Activated naive CD8-positive, alpha-beta T cell treated with anti-CD3 and anti-CD28 coated beads for 36 hours (primary cell): Measurements from ENCODE around the gene CNTNAP5. TPM values are rescaled to one million over a fixed set of nuclear protein-coding genes. Genes with fewer than 3 reads are reported as not detected.

Source experiments
- DNase-seq: peaks from one replicate; pipeline ENCODE4 v3.0.0; 2021
- H3K27ac Mint-ChIP-seq: one replicate; pipeline ENCODE4 v1.8.0; 2022; ENCODE audit warnings: mild to moderate bottlenecking, moderate library complexity, mixed read lengths
- H3K27me3 Mint-ChIP-seq: one replicate; pipeline ENCODE4 v1.8.0; 2022; ENCODE audit warnings: mild to moderate bottlenecking, mixed read lengths
- H3K36me3 Mint-ChIP-seq: one replicate; pipeline ENCODE4 v1.8.0; 2021; ENCODE audit warnings: mild to moderate bottlenecking, mixed read lengths
- H3K4me1 Mint-ChIP-seq: one replicate; pipeline ENCODE4 v1.8.0; 2021; ENCODE audit warnings: mixed read lengths
- H3K4me3 Mint-ChIP-seq: one replicate; pipeline ENCODE4 v1.8.0; 2022; ENCODE audit warnings: mild to moderate bottlenecking, moderate library complexity, mixed read lengths
- H3K9me3 Mint-ChIP-seq: one replicate; pipeline ENCODE4 v1.8.0; 2022; ENCODE audit warnings: mixed read lengths
- total RNA-seq, 2 experiments: library from RNA; stranded (reverse); gene quantifications; one replicate each; pipeline ENCODE4 v1.2.3, GENCODE V29; 2021

Gene CNTNAP5
- total RNA-seq, 2 experiments from 2014 or later: not detected

DNA sequence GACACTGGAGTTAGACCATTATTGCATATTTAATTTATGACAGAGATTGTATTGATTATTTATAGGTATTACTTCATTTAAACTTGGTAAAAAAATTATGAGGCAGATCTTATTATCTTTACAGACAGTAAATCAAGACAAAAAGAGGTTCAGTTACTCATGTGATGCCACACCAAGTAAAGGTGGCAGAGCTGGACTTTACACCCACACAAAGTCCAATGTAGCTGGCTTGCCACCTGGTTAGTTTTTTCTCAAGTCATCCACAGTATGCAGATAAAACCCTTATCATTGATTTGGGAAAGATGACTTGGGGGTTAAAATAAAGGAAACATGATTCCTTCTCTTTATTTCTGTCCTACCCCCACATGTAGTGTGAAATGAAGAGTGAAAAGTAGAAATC, 137.2 kb downstream of the CNTNAP5 start:
- no peaks in the 10 kb centered on the region for H3K36me3 Mint-ChIP-seq
- H3K27ac Mint-ChIP-seq: no peak overlapping the region
- DNase-seq: no peak
- H3K4me3 Mint-ChIP-seq: no peak overlapping the region
- no peaks in the 10 kb centered on the region for H3K27me3 Mint-ChIP-seq
- no peaks in the 10 kb centered on the region for H3K4me1 Mint-ChIP-seq
- H3K9me3 Mint-ChIP-seq: peaks cover 3% of the 10 kb centered on the region

DNA sequence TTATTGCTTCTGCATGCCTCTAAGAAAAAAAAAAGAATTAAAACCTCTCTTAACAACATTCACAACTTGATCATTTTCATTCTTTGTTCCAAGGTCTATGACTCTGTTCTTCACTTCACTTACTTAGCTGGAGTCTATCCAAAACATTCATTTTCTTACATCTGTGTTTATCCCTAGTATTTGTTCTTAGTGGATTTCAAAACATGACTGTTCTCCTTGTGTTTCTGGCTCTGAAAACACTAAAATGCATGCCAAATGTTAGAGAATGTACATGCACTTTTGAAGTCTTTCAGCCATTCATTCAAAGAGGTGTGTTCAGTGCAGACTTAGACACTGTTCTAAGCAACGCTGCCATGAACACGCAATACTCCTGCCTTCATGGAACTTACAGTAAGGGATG, 138.8 kb downstream of the CNTNAP5 start:
- Mint-ChIP-seq H3K27ac (no peak overlapping the region), H3K36me3 (no peaks in the 10 kb centered on the region), H3K27me3 (no peaks in the 10 kb centered on the region), H3K9me3 (peaks cover 3% of the 10 kb centered on the region), H3K4me1 (no peaks in the 10 kb centered on the region), H3K4me3 (no peak overlapping the region)
- DNase-seq: no peak

DNA sequence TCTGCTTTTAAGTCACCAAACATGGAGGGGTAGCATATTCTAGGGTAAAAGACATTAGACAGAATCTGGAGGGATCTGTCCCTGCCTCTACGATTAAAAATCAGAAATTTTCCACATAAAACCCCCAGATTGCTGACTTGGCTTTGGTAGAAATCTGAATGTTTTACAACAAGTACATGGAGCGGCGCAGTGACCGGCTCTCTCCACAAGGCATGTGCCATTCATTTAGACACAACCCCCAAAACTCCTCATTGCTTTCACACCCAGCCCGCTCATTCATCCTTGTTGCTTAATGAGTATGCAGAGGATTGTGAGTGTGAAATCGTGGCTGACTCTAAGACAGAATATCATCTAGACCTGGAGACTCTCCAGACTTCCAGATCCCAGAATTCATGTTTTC, 140.6 kb downstream of the CNTNAP5 start:
- Mint-ChIP-seq H3K27me3 (no peaks in the 10 kb centered on the region), H3K4me3 (no peak overlapping the region), H3K9me3 (peaks cover 2% of the 10 kb centered on the region)

DNA sequence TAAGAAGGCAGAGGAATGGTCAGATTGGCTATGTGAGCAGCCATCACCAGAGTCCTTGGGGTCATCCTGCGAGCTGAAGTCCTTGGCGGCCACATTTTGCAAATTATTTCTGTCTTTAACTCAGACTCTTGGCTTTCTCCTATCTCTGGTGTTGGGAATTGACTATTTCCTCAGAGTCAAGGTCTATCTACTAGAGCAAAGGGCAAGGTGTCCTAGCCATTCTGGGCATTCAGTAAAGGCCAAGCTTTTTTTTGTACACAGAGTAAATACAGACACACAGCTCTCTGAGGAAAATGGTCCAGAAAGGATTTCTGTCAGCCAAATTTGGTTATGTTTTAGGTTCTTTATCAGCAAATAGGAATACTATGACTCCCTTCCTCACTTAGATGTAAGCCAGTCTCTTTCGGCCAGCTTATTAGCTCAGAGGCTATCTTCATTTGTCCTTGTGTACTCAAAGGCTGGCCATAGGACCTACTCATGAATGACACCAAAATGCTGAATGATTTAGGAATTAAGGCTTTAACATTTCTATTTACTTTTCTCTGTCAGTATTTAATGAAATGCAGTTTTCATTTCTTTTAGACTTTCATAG, 146.5 kb downstream of the CNTNAP5 start:
- Mint-ChIP-seq H3K4me1 (no peaks in the 10 kb centered on the region), H3K36me3 (no peaks in the 10 kb centered on the region), H3K9me3 (peaks cover 3% of the 10 kb centered on the region), H3K27ac (no peak overlapping the region), H3K4me3 (no peak overlapping the region), H3K27me3 (no peaks in the 10 kb centered on the region)
- no peak for DNase-seq

More for the DNA sequence above, 140.6 kb downstream of the CNTNAP5 start:
- DNase-seq: no peak
- H3K27ac Mint-ChIP-seq: no peak overlapping the region
- H3K36me3 Mint-ChIP-seq: no peaks in the 10 kb centered on the region
- no peaks in the 10 kb centered on the region for H3K4me1 Mint-ChIP-seq

DNA sequence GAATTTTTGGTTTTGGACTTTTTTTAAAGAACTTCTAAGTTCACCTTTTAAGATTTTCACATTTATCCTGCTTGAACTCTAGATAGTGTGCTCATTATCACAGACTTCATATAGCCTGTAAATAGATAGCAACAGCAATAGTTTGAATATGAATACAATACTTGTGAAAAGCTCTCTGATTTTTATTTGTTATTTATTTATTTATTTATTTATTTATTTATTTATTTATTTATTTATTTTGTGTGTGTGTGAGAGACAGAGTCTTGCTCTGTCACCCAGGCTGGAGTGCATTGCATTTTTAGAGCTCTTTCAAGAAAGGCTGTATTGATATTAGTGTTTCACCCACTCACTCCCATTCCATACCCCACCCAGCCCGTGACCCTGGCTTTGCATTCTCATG, 153.6 kb downstream of the CNTNAP5 start:
- Mint-ChIP-seq H3K27ac (no peak overlapping the region), H3K4me1 (no peaks in the 10 kb centered on the region), H3K27me3 (no peaks in the 10 kb centered on the region), H3K9me3 (peaks cover 1% of the 10 kb centered on the region), H3K4me3 (no peak overlapping the region), H3K36me3 (no peaks in the 10 kb centered on the region)
- DNase-seq: no peak

DNA sequence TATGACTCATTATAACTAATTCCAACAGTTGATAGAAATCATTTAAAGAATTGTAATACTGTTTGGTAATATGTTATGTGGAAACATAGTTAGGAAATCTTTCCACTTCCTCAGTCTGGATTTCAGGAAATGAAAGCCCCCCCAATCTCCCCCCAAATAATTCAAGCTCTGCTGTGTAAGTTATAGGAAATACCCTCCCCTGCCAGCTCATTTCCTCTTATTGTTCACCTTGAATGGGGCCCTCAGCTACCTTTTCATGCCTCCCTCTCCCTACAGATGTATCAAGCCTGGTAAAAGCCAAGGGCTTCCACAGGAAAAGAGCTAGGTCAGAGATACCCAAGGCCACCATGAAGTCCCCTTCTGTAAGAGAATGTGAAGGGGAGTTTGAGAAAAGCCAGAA, 155.5 kb downstream of the CNTNAP5 start:
- Mint-ChIP-seq H3K27ac (no peak overlapping the region), H3K27me3 (no peaks in the 10 kb centered on the region), H3K36me3 (no peaks in the 10 kb centered on the region), H3K4me3 (no peak overlapping the region), H3K4me1 (no peaks in the 10 kb centered on the region), H3K9me3 (no peaks in the 10 kb centered on the region)
- no peak for DNase-seq

DNA sequence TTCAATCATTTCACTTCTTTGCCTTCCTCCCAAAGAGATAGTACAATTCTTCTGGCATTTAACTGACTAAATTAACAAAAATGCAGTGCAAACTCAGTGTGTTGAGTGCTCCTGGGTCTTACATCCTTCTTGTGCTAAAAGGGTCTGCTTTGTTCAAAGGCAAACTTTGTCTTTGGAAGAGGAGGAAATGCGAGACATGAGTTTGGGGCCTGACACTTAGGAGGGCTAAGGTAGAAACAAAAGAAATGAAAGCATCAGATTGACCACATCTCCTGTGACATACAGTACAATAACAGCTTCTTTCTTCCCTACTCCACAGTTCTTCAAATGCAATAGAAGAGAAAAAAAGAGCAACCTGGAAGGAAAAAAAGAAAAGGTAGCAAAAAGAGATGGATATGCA, 161.7 kb downstream of the CNTNAP5 start:
- H3K4me1 Mint-ChIP-seq: no peaks in the 10 kb centered on the region
- H3K9me3 Mint-ChIP-seq: no peaks in the 10 kb centered on the region
- no peak for DNase-seq
- no peaks in the 10 kb centered on the region for H3K36me3 Mint-ChIP-seq
- H3K27me3 Mint-ChIP-seq: no peaks in the 10 kb centered on the region
- no peak overlapping the region for H3K4me3 Mint-ChIP-seq
- H3K27ac Mint-ChIP-seq: no peak overlapping the region

DNA sequence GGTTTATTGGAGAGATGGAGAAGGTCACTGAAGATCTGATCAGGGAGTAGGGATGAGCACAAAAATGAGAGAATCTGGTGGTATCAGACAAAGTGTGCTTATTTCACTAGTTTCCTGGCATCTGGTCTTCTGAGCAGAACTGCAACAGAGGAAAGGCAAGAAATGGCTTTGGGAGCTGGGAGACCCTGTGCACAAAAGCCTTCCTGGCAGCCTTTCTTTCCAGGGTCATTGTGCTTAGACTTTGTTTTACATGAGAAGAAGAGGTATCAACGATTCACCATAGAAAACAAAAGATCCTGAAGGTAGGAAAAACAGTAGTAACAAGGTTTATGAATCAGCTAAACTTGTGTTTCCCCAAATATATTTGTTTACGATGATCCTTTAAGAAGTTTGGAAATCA, 162.9 kb downstream of the CNTNAP5 start:
- Mint-ChIP-seq H3K4me1 (no peaks in the 10 kb centered on the region), H3K36me3 (no peaks in the 10 kb centered on the region)

DNA sequence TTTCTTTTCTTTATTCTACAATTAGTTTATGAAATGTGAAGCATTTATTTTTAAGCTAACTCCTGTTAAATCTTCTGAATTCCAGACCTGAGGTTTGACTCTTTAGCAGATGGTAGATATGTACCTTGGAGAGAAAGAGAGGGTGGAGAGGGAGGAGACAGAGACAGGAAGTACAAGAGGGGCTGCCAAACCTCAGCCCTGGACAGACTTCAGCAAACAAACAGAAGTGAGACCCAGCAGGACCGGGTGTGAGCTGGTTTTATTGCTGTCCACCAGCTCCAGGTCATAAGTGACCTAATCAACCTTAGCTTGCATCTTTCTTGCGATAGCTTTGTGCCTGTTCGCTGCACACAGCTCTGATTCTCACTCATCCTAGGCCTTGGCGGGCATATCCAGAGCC, 168.6 kb downstream of the CNTNAP5 start:
- H3K4me1 Mint-ChIP-seq: no peaks in the 10 kb centered on the region
- DNase-seq: no peak
- H3K27ac Mint-ChIP-seq: no peak overlapping the region
- H3K27me3 Mint-ChIP-seq: no peaks in the 10 kb centered on the region
- H3K36me3 Mint-ChIP-seq: no peaks in the 10 kb centered on the region
- H3K4me3 Mint-ChIP-seq: no peak overlapping the region
- no peaks in the 10 kb centered on the region for H3K9me3 Mint-ChIP-seq

More for the DNA sequence above, 162.9 kb downstream of the CNTNAP5 start:
- no peaks in the 10 kb centered on the region for H3K27me3 Mint-ChIP-seq
- no peak for DNase-seq
- H3K27ac Mint-ChIP-seq: no peak overlapping the region
- H3K9me3 Mint-ChIP-seq: no peaks in the 10 kb centered on the region
- no peak overlapping the region for H3K4me3 Mint-ChIP-seq

DNA sequence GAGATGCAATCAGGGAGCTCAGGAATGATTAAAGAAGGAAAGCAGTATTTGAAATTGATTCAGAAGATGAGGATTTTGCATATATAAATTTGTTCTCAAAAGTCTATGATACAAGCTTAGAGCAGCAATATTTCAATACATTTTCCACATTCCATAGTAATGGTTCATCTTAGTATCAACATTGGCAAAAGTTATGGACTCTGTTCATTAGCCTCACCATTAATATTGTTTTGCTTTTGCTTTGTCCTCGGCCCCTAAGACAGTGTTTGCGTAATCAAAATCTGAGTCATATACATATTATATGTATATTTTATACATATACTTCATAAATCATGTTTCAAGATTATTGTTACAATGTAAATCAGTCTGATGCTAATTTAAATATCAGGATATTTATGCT, 176.6 kb downstream of the CNTNAP5 start:
- DNase-seq: no peak
- no peak overlapping the region for H3K27ac Mint-ChIP-seq

DNA sequence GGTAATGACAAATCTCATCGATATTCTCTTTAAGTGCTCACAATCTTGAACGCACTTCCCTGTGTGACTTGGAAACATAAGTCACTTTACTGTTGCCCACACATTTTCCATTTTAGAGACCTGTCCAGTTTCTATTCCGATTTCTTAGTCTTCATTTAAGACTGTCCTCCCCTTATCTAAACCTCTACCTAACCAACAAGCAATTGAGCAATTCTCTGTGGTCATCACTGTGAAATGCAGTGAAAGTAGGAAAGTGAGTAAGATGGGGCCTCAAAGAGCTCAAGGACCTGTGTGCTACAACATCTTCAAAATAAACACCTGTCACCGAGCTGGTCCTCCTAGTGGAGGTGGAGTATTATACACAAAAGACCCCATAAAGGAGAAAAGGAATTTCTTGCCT, 184.4 kb downstream of the CNTNAP5 start:
- Mint-ChIP-seq H3K36me3 (no peaks in the 10 kb centered on the region), H3K27ac (no peak overlapping the region), H3K27me3 (no peaks in the 10 kb centered on the region), H3K9me3 (peaks cover 2% of the 10 kb centered on the region), H3K4me3 (no peak overlapping the region), H3K4me1 (no peaks in the 10 kb centered on the region)
- no peak for DNase-seq

More for the DNA sequence above, 176.6 kb downstream of the CNTNAP5 start:
- Mint-ChIP-seq H3K27me3 (no peaks in the 10 kb centered on the region), H3K9me3 (peaks cover 6% of the 10 kb centered on the region), H3K36me3 (no peaks in the 10 kb centered on the region), H3K4me3 (no peak overlapping the region), H3K4me1 (no peaks in the 10 kb centered on the region)

DNA sequence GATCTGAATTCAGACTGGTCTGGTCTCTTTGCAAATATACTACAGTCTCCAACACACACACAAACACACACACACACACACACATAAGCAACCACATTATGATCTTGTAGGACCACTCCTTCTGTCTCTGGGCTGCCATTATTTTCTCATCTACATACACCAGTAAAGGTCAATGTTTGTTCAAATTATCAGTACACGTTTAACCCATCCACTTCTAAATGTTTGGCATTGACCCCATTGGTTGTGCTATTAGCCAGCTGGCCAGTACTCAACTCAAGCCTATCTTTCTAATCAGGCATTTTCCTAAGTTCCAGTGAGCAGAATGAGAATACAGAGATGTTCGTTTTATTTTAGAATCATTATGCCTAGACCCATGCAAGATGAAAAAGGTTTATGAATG, 186.4 kb downstream of the CNTNAP5 start:
- no peaks in the 10 kb centered on the region for H3K27me3 Mint-ChIP-seq
- H3K4me1 Mint-ChIP-seq: no peaks in the 10 kb centered on the region
- no peaks in the 10 kb centered on the region for H3K9me3 Mint-ChIP-seq
- no peak overlapping the region for H3K4me3 Mint-ChIP-seq
- no peak overlapping the region for H3K27ac Mint-ChIP-seq
- H3K36me3 Mint-ChIP-seq: no peaks in the 10 kb centered on the region
- DNase-seq: no peak

DNA sequence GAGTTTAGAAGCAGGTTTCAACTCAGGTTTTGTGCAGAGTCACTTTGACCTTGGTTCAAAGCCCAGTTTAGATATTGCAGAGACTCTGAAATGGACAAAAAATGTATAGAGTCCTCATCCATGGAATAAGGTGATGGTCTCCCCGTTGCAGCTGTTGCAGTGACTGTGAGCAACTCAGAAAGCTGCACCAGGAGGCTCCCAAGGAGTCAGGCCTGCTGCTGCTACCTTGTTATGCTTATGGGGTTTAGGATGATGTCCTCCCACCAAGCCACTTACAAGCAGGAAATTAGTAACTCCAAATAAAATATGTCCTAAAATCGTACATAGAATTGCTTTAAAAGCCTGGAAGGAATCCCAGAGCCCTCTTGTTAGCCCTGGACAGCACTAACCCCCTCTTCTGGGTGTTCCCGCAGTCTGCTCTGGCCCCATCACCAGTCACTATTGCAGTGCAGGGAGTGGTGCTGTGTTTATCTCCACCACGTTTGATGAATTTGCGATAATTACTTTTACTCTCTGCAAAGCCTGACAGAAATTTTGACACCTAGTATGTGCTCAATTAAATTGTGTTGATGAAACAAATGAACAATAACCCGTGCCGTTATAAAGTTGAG, 189.0 kb downstream of the CNTNAP5 start:
- Mint-ChIP-seq H3K27me3 (no peaks in the 10 kb centered on the region), H3K27ac (no peak overlapping the region), H3K4me1 (no peaks in the 10 kb centered on the region), H3K36me3 (no peaks in the 10 kb centered on the region), H3K4me3 (no peak overlapping the region), H3K9me3 (no peaks in the 10 kb centered on the region)
- no peak for DNase-seq

DNA sequence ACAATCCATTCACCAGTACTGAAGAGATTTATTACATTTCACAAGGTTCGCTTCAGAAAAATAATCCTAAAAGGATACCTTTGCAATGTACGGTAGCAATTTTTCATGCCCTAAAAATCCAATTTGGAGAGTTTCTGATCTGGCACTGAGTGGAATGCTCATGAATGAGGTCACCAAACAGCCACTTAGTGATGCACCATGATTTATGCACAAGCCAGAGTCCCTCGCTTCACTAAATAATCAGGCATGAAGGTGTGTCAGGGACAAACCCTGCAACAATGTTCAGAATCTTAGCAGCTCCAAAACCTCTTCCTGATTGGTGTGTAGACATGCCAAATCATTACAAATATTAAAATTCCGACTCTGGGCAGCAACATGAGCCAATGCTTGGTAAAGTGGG, 221.1 kb downstream of the CNTNAP5 start:
- no peaks in the 10 kb centered on the region for H3K36me3 Mint-ChIP-seq
- no peaks in the 10 kb centered on the region for H3K9me3 Mint-ChIP-seq
- H3K27ac Mint-ChIP-seq: no peak overlapping the region
- H3K27me3 Mint-ChIP-seq: no peaks in the 10 kb centered on the region
- DNase-seq: no peak
- H3K4me3 Mint-ChIP-seq: no peak overlapping the region
- H3K4me1 Mint-ChIP-seq: no peaks in the 10 kb centered on the region

DNA sequence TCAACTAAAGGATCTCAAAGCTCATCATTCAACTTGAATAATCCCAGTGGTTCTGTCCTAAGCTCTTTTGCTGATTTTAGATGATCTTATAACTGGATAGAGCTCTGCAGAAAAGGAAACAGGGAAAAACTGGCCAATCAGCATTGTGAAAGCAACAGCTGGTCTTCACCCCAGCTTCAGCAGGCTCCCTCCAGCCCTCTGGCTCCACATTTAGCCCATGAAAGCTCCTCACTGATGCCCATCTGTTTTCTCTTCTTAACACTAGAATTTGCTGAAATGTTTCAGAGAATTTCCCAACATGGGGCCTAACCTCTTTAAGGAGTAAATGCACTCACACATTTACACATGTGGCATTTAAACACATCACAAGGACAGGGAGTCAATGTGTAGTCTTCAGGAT, 223.3 kb downstream of the CNTNAP5 start:
- no peaks in the 10 kb centered on the region for H3K4me1 Mint-ChIP-seq
- no peaks in the 10 kb centered on the region for H3K36me3 Mint-ChIP-seq
- H3K27ac Mint-ChIP-seq: no peak overlapping the region
- H3K4me3 Mint-ChIP-seq: no peak overlapping the region
- H3K27me3 Mint-ChIP-seq: no peaks in the 10 kb centered on the region
- H3K9me3 Mint-ChIP-seq: no peaks in the 10 kb centered on the region
- no peak for DNase-seq

DNA sequence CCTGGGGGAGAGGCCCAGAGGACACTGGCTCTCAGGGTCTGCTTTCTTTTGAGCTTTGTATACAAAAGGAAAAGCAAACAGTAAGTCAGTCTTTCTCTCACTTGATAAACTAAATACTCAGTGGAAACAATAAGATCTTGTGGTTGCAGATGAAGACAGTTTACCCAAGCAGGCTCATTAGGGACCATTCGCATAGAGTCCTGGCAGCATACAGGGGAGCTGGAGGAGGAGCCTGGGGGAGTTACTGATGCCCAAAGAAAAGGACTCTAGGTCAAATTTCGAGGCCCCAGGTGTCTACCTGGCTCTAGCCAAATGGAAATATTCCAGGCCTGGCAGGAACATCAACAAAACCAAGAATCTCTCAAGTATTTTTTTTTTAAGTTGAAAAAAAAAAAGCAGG, 225.3 kb downstream of the CNTNAP5 start:
- Mint-ChIP-seq H3K27me3 (no peaks in the 10 kb centered on the region), H3K27ac (no peak overlapping the region), H3K4me1 (no peaks in the 10 kb centered on the region), H3K4me3 (no peak overlapping the region), H3K36me3 (no peaks in the 10 kb centered on the region), H3K9me3 (no peaks in the 10 kb centered on the region)
- DNase-seq: no peak
